Prostate gland (tissue), 2 donors: ENCODE data around the gene ECT2L.

Experiments
- CTCF ChIP-seq, 4 experiments: fragments of 200-600 bp in 2 of 4; fragments of 450-650 bp in 2 of 4; sonication (generic) in 2 of 4; IDR thresholded peaks; 1 replicate in 3 of 4; 2 replicates in 1 of 4; pipeline ENCODE4 v1.5.1; 2016 to 2019; ENCODE audit warnings: antibody characterized with exemption in 4 of 4, mild to moderate bottlenecking in 2 of 4, moderate library complexity in 2 of 4
- POLR2AphosphoS5 ChIP-seq: sonication (generic); formaldehyde crosslinking; IDR thresholded peaks from one replicate; pipeline ENCODE4 v1.6.1; 2017; ENCODE audit warnings: antibody characterized with exemption

DNA sequence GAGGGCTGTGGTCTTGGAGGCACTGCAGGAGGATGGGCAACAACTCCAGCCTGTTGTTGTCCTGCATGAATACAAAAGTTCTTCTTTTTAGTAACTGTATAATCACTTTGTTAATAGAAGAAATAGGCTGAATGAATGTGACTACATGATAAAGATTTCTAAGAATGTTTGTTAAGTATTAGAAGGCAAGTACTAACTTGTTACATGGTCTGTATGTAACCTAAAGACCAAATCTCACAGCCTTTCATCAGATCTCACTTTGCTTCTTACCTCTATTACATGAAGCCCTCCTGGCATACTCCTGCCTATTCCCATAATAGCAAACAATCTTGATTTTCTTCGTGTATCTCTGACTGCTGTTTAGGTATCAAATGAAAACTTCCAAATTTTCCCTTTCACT, 118.8 kb downstream of the ECT2L start:
- TF ChIP-seq CTCF (IDR thresholded peaks at IDR 0.05) (no peak), POLR2AphosphoS5 (no peak)
